Psoas muscle (tissue), 8 donors: ENCODE data around the gene LRRC56. TPM values are rescaled to one million over a fixed set of nuclear protein-coding genes. Genes with fewer than 3 reads are reported as not detected.

Source experiments
- ATAC-seq, 4 donors: fragments of 200-7000 bp; cut with Tn5 transposase; one replicate each; pipeline ENCODE4 v1.9.1; 2020; ENCODE audit warnings: moderate library complexity in 3 of 4, mild to moderate bottlenecking in 2 of 4
- DNase-seq, 2 donors: peaks; one replicate each; pipeline ENCODE4 v3.0.0-alpha.2; 2020
- H3K27ac ChIP-seq: fragments of 200-600 bp; one replicate; pipeline ENCODE4 v1.8.0; 2022
- H3K27me3 ChIP-seq, 3 donors: fragments of 200-600 bp in 1 of 3; one replicate each; pipeline versions ENCODE4 v1.6.1 to v1.8.0; 2013 to 2022; ENCODE audit warnings: low read length in 2 of 3, mild to moderate bottlenecking in 2 of 3, moderate library complexity in 1 of 3; ENCODE audit not compliant: insufficient read depth in 3 of 3
- H3K36me3 ChIP-seq, 2 donors: fragments of 200-600 bp in 1 of 2; one replicate each; pipeline versions ENCODE4 v1.6.1 to v1.8.0; 2013 to 2022; ENCODE audit warnings: low read depth in 1 of 2, mild to moderate bottlenecking in 1 of 2, moderate library complexity in 1 of 2; ENCODE audit not compliant: insufficient read depth in 1 of 2
- H3K4me1 ChIP-seq: fragments of 200-600 bp; one replicate; pipeline ENCODE4 v1.8.0; 2022
- H3K4me3 ChIP-seq: fragments of 200-600 bp; one replicate; pipeline ENCODE4 v1.8.0; 2022; ENCODE audit warnings: mild to moderate bottlenecking
- H3K9me3 ChIP-seq: fragments of 200-600 bp; one replicate; pipeline ENCODE4 v1.8.0; 2022
- WGBS, 3 donors: extraction: QIAGEN DNeasy Blood & Tissue Kit; methylation state at CpG; one replicate each; pipeline versions ENCODE4 v1.1.6 to v1.1.7; 2013; 5-methylcytosine and 5-hydroxymethylcytosine counted together
- intact Hi-C, 2 donors: fragments of 100-400 bp; cut with DNase I; formaldehyde crosslinking; loops; one replicate each; pipeline versions ENCODE4 v1.11.0 to v1.14.2; 2022
- polyA plus RNA-seq, 3 donors: library from polyadenylated mRNA; stranded (reverse); fragments of 200-250 nt; gene quantifications; one replicate each; pipeline ENCODE4 v1.2.3, GENCODE V29; 2013
- total RNA-seq, 4 donors: library from RNA; stranded (reverse); fragmentation: NEBNext Ultra II Directional in 2 of 4; extraction: Animal tissue kit (Norgen Biotek cat#: 25700) in 2 of 4; gene quantifications; one replicate each; pipeline versions ENCODE4 v1.2.1 to v1.2.4, GENCODE V29; 2021 to 2023
- TF ChIP-seq, protein P1 (sequence below): fragments of 200-600 bp; IDR thresholded peaks from one replicate; pipeline ENCODE4 v1.8.0; 2022; ENCODE audit warnings: antibody characterized with exemption
- donor health status: healthy with polysubstance abuse.
- donor health status: DM: no; HTN: no; CAD: no; lungs with moderate emphysema.
- donor health status: Bipolar disorder and iron deficiency.
- donor health status: healthy.
- donor health status: DM: yes; HTN: yes; CAD: no.
- donor health status: DM: no; HTN: no; CAD: no.
- donor health status: DM: no; HTN: no; CAD: no.
- donor health status: DM: yes; HTN: yes; CAD: no.

The LRRC56 gene
- total and polyA plus RNA-seq, 7 donors, result 0.30 to 0.84 (median 0.54) TPM; not detected in 1

- DNase-seq (peak; percentile 91 to 94), ATAC-seq (peak; percentile 95 to 98 (median 95))
- TF ChIP-seq, protein P1, sequence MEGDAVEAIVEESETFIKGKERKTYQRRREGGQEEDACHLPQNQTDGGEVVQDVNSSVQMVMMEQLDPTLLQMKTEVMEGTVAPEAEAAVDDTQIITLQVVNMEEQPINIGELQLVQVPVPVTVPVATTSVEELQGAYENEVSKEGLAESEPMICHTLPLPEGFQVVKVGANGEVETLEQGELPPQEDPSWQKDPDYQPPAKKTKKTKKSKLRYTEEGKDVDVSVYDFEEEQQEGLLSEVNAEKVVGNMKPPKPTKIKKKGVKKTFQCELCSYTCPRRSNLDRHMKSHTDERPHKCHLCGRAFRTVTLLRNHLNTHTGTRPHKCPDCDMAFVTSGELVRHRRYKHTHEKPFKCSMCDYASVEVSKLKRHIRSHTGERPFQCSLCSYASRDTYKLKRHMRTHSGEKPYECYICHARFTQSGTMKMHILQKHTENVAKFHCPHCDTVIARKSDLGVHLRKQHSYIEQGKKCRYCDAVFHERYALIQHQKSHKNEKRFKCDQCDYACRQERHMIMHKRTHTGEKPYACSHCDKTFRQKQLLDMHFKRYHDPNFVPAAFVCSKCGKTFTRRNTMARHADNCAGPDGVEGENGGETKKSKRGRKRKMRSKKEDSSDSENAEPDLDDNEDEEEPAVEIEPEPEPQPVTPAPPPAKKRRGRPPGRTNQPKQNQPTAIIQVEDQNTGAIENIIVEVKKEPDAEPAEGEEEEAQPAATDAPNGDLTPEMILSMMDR, result no peak
- Histone ChIP-seq H3K4me1 (peaks cover 10% of the 10 kb centered on the region), H3K4me3 (peak within 1 kb of the TSS; percentile 82), H3K27me3 (peaks cover 0 to 25% (median 19%) of the 10 kb centered on the region in 3 donors), H3K9me3 (no peaks in the 10 kb centered on the region), H3K36me3 (no peaks in the 10 kb centered on the region), H3K27ac (peak within 1 kb of the TSS; percentile 30)
- WGBS, 3 donors, result 2% methylated on average over 24 to 90 of the region's 95 CpGs
- intact Hi-C loops, result no loop called here
Measured at GRCh38 chr11:560305-561147, 23.2 kb downstream of the LRRC56 start, which contains the start of the genes LMNTD2 and RASSF7. Gene LMNTD2, minus strand, starts transcription at chr11:560738. Its CDS starts 22 bp downstream, at chr11:560716. Gene RASSF7, plus strand, starts transcription at chr11:560970. Its CDS starts 799 bp downstream, at chr11:561769.

GRCh38 chr11:561148-562003 is 24.0 kb downstream of the LRRC56 start:
- peaks cover 0 to 16% (median 12%) of the 10 kb centered on the region in 3 donors for H3K27me3 ChIP-seq
- intact Hi-C loops, result no loop called here
- no peak overlapping the region for H3K27ac ChIP-seq
- no peaks in the 10 kb centered on the region for H3K9me3 ChIP-seq
- TF ChIP-seq, protein P1, result no peak
- DNase-seq (no peak), ATAC-seq (no peak)
- H3K4me1 ChIP-seq, result peaks cover 10% of the 10 kb centered on the region
- no peaks in the 10 kb centered on the region for H3K36me3 ChIP-seq
- peak overlapping the region; percentile 82 for H3K4me3 ChIP-seq
- WGBS, 3 donors, result 9 to 17% (median 16%) methylated on average over 34 to 67 of the region's 67 CpGs

- H3K27me3 ChIP-seq, result peaks cover 0 to 9% (median 5%) of the 10 kb centered on the region in 3 donors
- no peaks in the 10 kb centered on the region for H3K36me3 ChIP-seq
- H3K9me3 ChIP-seq, result no peaks in the 10 kb centered on the region
- peaks cover 10% of the 10 kb centered on the region for H3K4me1 ChIP-seq
- no peak overlapping the region for H3K27ac ChIP-seq
- TF ChIP-seq, protein P1, result no peak
- intact Hi-C loops, result no loop called here
- 91 to 92% (median 91%) methylated on average over 29 of the region's 29 CpGs for WGBS, 3 donors
- no peak overlapping the region for H3K4me3 ChIP-seq
- no peak for DNase-seq
- no peak for ATAC-seq
Measured at GRCh38 chr11:562046-562645, 24.8 kb downstream of the LRRC56 start.

- peaks cover 10% of the 10 kb centered on the region for H3K4me1 ChIP-seq
- TF ChIP-seq, protein P1, result no peak
- H3K27me3 ChIP-seq, result no peaks in the 10 kb centered on the region
- 87 to 91% (median 89%) methylated on average over 13 to 18 of the region's 18 CpGs for WGBS, 3 donors
- no peaks in the 10 kb centered on the region for H3K9me3 ChIP-seq
- no peak overlapping the region for H3K27ac ChIP-seq
- H3K4me3 ChIP-seq, result no peak overlapping the region
- intact Hi-C loops, result no loop called here
- ATAC-seq (no peak), DNase-seq (no peak)
- no peaks in the 10 kb centered on the region for H3K36me3 ChIP-seq
Measured at GRCh38 chr11:563066-563811, 25.9 kb downstream of the LRRC56 start.
